ENCODE results near the gene CDK10. TPM values are rescaled to one million over a fixed set of nuclear protein-coding genes. Genes with fewer than 3 reads are reported as not detected.

Gene CDK10, protein sequence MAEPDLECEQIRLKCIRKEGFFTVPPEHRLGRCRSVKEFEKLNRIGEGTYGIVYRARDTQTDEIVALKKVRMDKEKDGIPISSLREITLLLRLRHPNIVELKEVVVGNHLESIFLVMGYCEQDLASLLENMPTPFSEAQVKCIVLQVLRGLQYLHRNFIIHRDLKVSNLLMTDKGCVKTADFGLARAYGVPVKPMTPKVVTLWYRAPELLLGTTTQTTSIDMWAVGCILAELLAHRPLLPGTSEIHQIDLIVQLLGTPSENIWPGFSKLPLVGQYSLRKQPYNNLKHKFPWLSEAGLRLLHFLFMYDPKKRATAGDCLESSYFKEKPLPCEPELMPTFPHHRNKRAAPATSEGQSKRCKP
- total RNA-seq, result 10 to 100 TPM; 86.1 to 92.7 TPM
- long read RNA-seq, transcript CDK10-202 (13 exons, 1,798 nt), result major isoform, 7 of 66 reads
- long read RNA-seq, partial matches to known transcripts, result 21 of 66 reads
- long read RNA-seq, other reads (novel, unspliced or antisense), result 35 of 66 reads

DNA sequence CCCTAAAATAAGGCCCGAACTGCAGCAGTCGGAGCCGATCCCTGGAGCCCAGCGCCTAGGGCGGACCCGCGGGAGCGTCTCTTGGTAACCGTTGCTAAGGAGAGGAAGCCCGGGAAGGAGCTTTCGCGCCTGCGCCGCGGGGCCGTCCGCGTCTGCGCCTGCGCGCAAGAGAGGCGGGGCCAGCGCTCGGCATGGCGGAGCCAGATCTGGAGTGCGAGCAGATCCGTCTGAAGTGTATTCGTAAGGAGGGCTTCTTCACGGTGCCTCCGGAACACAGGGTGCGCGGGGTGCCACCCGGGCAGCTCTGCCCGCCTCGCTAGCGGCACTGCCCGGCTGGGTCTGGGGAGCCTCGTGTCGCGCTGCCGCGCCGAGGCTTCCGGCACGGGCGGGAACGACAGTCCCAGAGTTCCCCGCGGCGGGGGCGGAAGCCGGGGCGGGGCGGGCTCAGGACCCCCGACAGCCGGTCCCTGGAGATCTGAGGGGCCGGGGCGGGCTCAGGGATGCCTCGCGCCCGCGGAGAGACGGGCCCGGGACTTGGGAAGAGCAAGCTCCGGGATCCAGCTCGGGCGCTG lies at the start of gene CDK10:
CDK10 (plus strand) TSS at position 170 of the 572 bp plus-strand sequence; CDS start at position 192, 22 bp downstream.
- peak; percentile 79 for ATAC-seq
- peak; percentile 88 to 91 for DNase-seq
- intact Hi-C loops (cut with DNase I, micrococcal nuclease), result no loop called here

- no peak for ATAC-seq
- intact Hi-C loops (cut with DNase I, micrococcal nuclease), result no loop called here
These were observed 49.1 kb upstream of the CDK10 start for GRCh38 chr16:89637379-89637778.

DNA sequence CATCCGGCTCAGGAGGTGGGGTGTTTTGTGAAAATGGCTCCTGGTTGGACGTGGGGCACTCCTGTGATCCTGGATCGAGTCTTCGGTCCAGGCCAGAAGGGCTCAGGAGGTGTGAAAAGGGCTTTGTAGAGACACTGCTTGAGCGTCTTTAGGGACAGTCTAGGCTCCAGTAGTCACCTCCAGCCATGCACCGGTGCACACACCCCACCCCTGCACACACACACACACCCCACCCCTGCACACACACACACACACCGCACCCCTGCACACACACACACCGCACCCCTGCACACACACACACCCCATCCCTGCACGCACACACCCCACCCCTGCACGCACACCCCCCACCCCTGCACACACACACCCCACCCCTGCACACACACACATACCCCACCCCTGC lies 48.0 kb upstream of the CDK10 start:
- no peak for ATAC-seq
- intact Hi-C loops (cut with DNase I, micrococcal nuclease), result no loop called here
- DNase-seq, result no peak

More at GRCh38 chr16:89637379-89637778, 49.1 kb upstream of the CDK10 start:
- DNase-seq, result no peak

- ATAC-seq, result peak; percentile 12
- DNase-seq, result no peak
- intact Hi-C loops (cut with DNase I, micrococcal nuclease), result no loop called here
These were observed 47.1 kb upstream of the CDK10 start for GRCh38 chr16:89639385-89639784.

- intact Hi-C loops (cut with DNase I, micrococcal nuclease), result no loop called here
- ATAC-seq (no peak), DNase-seq (no peak)
These were observed 44.9 kb upstream of the CDK10 start for GRCh38 chr16:89641458-89642119.

GRCh38 chr16:89642574-89642973 lies 43.9 kb upstream of the CDK10 start:
- intact Hi-C loops (cut with DNase I, micrococcal nuclease), result no loop called here
- DNase-seq, result no peak
- no peak for ATAC-seq

DNA sequence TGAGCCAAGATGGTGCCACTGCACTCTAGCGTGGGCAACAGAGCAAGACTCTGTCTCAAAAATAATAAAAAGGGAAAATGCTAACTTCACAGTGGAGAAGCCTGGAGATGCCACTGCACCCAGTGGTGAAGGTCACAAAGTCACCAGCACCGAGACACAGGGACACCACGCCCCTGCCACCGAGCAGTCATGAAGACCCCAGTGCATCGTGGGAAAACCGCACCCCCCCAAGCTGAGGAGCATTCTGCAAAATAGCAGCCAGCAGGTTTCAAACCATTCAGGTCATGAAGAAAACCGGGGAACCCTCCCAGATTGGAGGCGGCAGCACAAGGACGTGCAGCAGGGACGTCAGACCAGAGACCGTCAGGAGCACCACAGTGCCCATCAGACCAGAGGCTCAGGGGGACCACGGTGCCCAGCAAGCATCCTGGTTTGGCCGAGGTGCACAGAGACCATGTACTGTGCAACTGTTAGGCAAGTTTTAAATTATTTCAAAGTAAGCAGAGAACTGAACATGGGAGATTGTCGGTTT lies 42.7 kb upstream of the CDK10 start:
- ATAC-seq (no peak), DNase-seq (no peak)
- intact Hi-C loops (cut with DNase I, micrococcal nuclease), result no loop called here

DNA sequence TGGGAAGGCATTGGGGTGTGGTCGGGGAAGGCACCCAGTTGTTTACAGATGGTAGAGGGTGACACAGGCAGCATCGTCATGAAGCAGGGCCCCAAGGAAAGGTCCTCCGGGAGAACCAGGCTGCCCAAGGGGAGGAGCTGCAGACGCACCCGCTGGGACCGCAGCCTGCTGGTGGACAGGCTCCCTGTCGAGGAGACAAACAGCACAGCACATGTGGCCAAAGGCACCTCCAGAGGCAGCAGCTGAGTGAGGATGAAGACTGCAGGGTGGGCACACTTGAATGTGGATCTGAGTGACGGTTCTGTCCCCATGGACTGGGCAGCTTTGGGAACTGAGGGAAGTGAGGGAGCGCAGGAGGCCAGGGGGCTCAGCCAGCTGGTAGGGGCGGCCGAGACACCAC lies 41.4 kb upstream of the CDK10 start:
- intact Hi-C loops (cut with DNase I, micrococcal nuclease), result no loop called here
- peak; percentile 1 for ATAC-seq
- DNase-seq, result no peak

- intact Hi-C loops (cut with DNase I, micrococcal nuclease), result no loop called here
- ATAC-seq (no peak), DNase-seq (no peak)
These were observed 40.2 kb upstream of the CDK10 start for GRCh38 chr16:89646270-89646669.

DNA sequence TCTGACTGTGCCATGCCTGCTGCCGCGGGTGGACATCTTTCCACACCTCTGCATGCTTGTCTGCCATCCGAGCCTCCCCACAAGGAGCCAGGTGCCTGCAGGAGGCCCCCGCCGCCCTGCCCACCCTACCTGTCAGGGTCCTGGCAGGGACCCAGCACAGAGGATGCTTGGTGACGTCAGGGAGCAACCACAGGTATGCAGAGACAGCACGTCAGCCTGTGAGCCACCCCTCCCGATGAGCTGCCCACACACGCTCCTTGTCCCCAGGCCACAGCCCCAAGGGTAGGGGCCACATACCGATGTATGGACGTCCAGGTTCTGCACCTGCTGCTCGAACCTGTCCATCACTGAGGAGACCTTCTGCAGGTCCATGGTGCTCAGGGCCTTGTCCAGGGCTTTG lies 39.6 kb upstream of the CDK10 start:
- no peak for DNase-seq
- ATAC-seq, result no peak
- intact Hi-C loops (cut with DNase I, micrococcal nuclease), result no loop called here

DNA sequence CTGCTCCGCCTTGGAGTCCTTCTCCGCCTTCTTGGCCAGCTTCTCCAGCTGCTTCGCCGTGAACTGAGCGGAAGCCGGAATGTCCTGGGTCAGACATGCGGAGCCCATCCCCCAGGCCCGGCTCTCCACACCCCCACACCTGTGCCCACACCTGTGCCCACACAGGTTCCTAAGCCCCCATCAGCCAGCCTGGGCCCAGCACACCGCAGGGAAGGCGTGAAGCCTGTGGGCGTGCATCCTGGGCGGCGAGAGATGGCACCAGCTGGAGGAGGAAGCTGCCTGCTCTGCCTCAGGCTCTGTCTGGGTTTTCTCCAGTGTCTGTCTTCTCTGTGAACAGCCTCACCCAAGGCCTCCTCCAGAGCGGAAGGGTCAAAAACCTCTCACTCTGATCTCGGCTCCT lies 34.9 kb upstream of the CDK10 start:
- no peak for ATAC-seq
- intact Hi-C loops (cut with DNase I, micrococcal nuclease), result no loop called here
- no peak for DNase-seq

GRCh38 chr16:89653656-89654295 lies 32.7 kb upstream of the CDK10 start:
- DNase-seq, result no peak
- ATAC-seq, result no peak
- intact Hi-C loops (cut with DNase I, micrococcal nuclease), result no loop called here

DNA sequence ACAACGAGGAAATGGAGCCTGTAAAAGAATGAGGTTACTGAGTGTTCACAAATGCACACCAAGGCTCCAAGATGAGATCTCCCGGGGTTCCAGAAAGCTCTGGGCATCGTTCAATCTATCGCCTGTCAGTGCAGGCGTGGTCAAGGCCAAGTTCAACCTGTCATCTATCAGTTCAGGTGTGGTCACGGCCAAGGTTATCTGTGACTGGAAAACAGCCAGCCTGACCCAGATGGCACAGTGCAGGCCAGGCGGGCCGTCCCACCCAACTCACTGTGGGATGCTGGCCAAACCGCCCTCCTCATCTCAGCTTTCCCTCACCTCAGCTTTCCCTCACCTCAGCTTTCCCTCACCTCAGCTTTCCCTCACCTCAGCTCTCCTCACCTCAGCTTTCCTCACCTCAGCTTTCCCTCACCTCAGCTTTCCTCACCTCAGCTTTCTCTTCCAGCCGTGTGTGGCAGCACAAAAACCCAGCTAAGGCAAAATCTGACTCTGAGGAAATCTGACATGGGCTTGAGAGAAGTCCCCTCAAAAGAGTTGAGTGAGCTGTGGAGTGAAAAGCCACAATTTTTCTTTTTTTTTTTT lies 31.3 kb upstream of the CDK10 start:
- intact Hi-C loops (cut with DNase I, micrococcal nuclease), result no loop called here
- DNase-seq (no peak), ATAC-seq (peak; percentile 20)

DNA sequence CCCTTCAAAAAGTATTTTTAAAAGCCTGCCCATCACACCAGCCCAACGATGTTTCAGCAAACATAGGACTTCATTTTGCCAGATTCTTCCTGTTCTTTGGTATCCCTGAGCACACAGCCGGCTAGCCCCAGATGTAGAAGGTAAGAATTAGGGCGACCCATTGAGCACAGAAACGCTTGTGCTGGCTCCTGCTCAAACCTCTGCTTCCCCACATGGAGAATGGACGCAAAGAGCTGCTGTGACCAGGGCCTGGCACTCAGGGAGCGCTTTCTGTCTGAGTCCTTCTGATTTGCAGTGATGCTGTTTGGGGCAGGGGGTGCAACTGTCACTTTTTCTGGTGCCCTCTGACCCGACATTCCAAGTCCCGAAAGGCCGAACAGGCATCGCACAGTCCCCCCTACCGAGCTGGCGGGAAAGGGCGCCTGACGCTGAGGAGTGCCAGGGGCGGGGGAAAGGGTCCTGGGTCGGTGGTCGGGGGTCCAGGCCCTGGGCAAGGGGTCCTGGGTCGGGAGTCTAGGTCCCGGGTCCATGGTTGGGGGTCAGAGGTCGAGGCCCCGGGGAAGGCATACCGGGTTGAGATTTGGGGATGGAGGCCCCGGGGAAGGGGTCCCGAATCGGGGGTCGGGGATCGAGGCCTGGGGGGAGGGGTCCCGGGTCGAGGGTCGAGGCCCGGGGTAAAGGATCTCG lies 29.9 kb upstream of the CDK10 start:
- DNase-seq (no peak), ATAC-seq (no peak)
- intact Hi-C loops (cut with DNase I, micrococcal nuclease), result no loop called here

DNA sequence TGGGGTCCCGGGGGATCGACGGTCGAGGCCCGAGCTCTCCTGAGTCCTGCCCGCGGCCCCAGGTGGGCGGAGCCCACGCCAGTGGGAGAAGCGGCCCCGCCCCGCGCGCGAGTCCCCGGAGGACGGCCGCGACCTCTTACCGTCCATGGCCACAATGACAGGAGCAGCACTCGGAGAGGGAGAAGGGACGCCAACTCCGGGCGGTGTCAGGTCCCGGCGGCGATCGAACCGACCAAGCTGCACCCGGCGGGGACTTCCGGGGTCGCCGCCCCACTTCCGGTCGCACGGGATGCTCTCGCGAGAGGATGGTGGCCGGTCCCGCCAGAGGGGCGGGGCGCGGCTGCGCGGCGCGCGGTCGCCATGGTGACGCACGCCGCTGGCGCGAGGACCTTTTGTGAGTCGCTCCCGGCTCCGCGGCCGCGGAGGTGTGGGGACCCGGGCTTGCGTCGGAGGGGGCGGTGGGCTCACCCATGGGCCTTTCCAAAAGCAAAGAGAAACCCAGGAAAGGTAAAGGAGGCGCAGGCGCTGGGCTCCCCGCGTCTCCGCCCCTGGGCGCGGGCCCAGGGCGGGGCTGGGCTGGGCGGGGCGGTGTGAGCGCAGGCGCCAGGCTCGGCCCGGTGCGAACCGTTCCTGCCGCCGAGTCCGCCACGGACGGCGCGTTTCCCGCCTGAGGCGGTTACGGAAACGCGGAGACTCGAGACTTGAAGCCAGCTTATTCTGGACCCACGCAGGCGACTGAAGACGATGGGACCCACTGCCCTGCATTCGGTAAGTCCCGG lies 28.9 kb upstream of the CDK10 start, which contains the start of the genes CHMP1A and SPATA33:
CHMP1A (minus strand) TSS at position 267 of the 779 bp plus-strand sequence; CDS start at position 147, 120 bp downstream.
SPATA33 (plus strand) TSS at position 395 of the 779 bp plus-strand sequence; CDS start at position 471, 76 bp downstream.
- ATAC-seq, result peak; percentile 94
- DNase-seq, result peak; percentile 84 to 93
- intact Hi-C loops (cut with DNase I, micrococcal nuclease), result no loop called here

DNA sequence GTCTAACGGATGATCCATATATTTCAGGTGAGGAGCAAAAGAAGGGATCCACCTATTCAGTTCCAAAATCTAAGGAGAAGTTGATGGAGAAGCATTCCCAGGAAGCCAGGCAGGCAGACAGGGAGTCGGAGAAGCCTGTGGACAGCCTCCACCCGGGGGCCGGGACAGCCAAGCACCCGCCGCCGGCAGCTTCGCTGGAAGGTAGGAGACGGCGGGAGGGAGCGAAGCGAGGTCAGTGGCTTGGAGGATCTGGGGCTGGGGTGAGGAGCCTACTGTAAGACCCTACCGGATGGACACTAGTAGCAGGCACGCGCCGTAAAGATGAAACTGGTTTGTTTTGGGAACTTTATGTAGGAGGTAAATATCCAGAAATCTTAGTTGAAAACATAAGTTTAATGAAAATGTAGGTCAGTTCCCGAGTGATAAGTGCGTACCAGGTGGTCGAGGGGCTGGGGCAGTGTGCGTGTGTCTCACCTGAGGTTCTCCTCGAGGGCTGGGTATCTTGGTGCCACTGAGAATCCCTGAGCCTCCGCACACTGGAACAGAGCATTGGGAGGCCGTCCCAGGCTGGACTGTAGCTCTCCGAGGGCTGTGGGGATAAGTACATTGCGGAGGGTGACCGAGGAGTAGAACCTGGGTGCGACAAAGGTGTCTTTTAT lies 28.1 kb upstream of the CDK10 start:
- peak in 1 of 2 donors; percentile 42 for DNase-seq
- peak; percentile 24 for ATAC-seq
- intact Hi-C loops (cut with DNase I, micrococcal nuclease), result no loop called here

DNA sequence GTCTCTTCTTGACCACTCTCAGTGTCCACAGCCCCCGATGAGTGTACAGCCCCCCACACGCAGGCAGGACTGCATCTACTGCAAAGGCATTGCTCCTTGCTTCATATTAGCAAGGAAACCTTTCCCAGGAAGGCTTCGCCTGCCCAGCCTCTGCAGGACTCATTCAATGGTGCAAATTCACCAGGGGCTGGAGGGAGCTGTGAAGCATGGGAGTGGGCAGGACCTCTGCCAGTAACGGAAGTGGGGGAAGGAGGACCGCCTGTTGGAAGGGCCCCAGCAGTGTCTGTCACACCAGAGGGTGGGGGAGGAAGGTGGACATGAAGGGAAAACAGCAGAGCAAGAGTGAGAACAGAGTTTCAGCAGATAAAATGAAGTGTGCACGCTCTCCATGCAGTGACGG lies 26.3 kb upstream of the CDK10 start:
- intact Hi-C loops (cut with DNase I, micrococcal nuclease), result no loop called here
- ATAC-seq, result no peak
- no peak for DNase-seq

All from left colon (tissue), 2 donors.